Aorta (tissue), 5 donors: ENCODE data around the gene ZNF292. TPM values are rescaled to one million over a fixed set of nuclear protein-coding genes. Genes with fewer than 3 reads are reported as not detected.
"Not testable (repeated sequence)": the region's sequence is repeated elsewhere in the genome, so short reads cannot be mapped to it uniquely, and the experiment has no call there.

Experiments
- ATAC-seq: fragments of 200-7000 bp; cut with Tn5 transposase; one replicate; pipeline ENCODE4 v1.9.1; 2022; ENCODE audit warnings: moderate library complexity; ENCODE audit not compliant: low FRiP score
- DNase-seq, 2 donors: peaks; one replicate each; pipeline ENCODE4 v3.0.0-alpha.2; 2020
- H3K27ac ChIP-seq, 2 donors: one replicate each; pipeline ENCODE4 v1.5.1; 2013; ENCODE audit warnings: low read length in 2 of 2, mild to moderate bottlenecking in 2 of 2, moderate library complexity in 2 of 2, control low read depth in 1 of 2, inconsistent platforms in 1 of 2, low read depth in 1 of 2
- H3K27me3 ChIP-seq, 2 donors: one replicate each; pipeline ENCODE4 v1.6.1; 2013; ENCODE audit warnings: control low read depth in 1 of 2, low read length in 1 of 2, mild to moderate bottlenecking in 1 of 2, moderate library complexity in 1 of 2; ENCODE audit not compliant: insufficient read depth in 2 of 2, control insufficient read depth in 1 of 2
- H3K36me3 ChIP-seq, 2 donors: one replicate each; pipeline ENCODE4 v1.6.1; 2013; ENCODE audit warnings: control low read depth in 1 of 2, low read length in 1 of 2, mild to moderate bottlenecking in 1 of 2; ENCODE audit not compliant: insufficient read depth in 2 of 2, control insufficient read depth in 1 of 2
- H3K4me1 ChIP-seq, 2 donors: one replicate each; pipeline ENCODE4 v1.6.1; 2013; ENCODE audit warnings: low read length in 2 of 2, control low read depth in 1 of 2, mild to moderate bottlenecking in 1 of 2, moderate library complexity in 1 of 2; ENCODE audit not compliant: insufficient read depth in 2 of 2, control insufficient read depth in 1 of 2
- H3K4me3 ChIP-seq, 2 donors: one replicate each; pipeline ENCODE4 v1.5.1; 2013; ENCODE audit warnings: low read length in 2 of 2, control low read depth in 1 of 2, mild to moderate bottlenecking in 1 of 2
- H3K9me3 ChIP-seq: one replicate; pipeline ENCODE4 v1.6.1; 2013; ENCODE audit warnings: mild to moderate bottlenecking, low read length; ENCODE audit not compliant: control insufficient read depth
- WGBS, 2 donors: extraction: QIAGEN DNeasy Blood & Tissue Kit; methylation state at CpG; one replicate each; pipeline ENCODE4 v1.1.7; 2013; 5-methylcytosine and 5-hydroxymethylcytosine counted together
- intact Hi-C, 2 donors: fragments of 100-400 bp; cut with DNase I; formaldehyde crosslinking; loops; one replicate each; pipeline versions ENCODE4 v1.14.2 to v1.15.0; 2022
- polyA plus RNA-seq, 2 donors: library from polyadenylated mRNA; stranded (reverse); fragments of 200-250 nt; gene quantifications; one replicate each; pipeline ENCODE4 v1.2.3, GENCODE V29; 2013
- total RNA-seq, 2 donors: library from RNA; stranded (reverse); fragmentation: NEBNext Ultra II Directional; extraction: Animal tissue kit (Norgen Biotek cat#: 25700); gene quantifications; one replicate each; pipeline ENCODE4 v1.2.1, GENCODE V29; 2021
- donor health status: healthy with polysubstance abuse.
- donor health status: Bipolar disorder and iron deficiency.
- donor health status: DM: no; HTN: no; CAD: no.
- donor health status: DM: no; HTN: no; CAD: no.
- donor health status: DM: yes; HTN: yes; CAD: no.

The ZNF292 gene
- total and polyA plus RNA-seq, 4 donors, result 3.4 to 71.6 (median 32.8) TPM

GRCh38 chr6:87297119-87297518 is 141.8 kb downstream of the ZNF292 start:
- Histone ChIP-seq H3K9me3 (peaks cover 5% of the 10 kb centered on the region), H3K4me1 (no peaks in the 10 kb centered on the region), H3K4me3 (no peak overlapping the region), H3K27ac (no peak overlapping the region), H3K36me3 (no peaks in the 10 kb centered on the region), H3K27me3 (no peaks in the 10 kb centered on the region)
- 46 to 59% methylated on average over 1 of the region's 1 CpG for WGBS, 2 donors
- intact Hi-C loops, result no loop called here
- no peak for DNase-seq
- no peak for ATAC-seq

- not testable (repeated sequence) for H3K4me1 ChIP-seq, H3K27ac ChIP-seq, DNase-seq, H3K36me3 ChIP-seq, H3K9me3 ChIP-seq, ATAC-seq, H3K4me3 ChIP-seq, H3K27me3 ChIP-seq
- WGBS, 2 donors, result 85 to 90% methylated on average over 9 of the region's 9 CpGs
- intact Hi-C loops, result loop anchor here in 1 of 2 donors (10.0 kb wide), 1 partner anchor 1526 kb away; no protein-coding TSS in a partner anchor
Measured at GRCh38 chr6:87301277-87301676, 145.9 kb downstream of the ZNF292 start.

GRCh38 chr6:87308970-87309369 is 153.6 kb downstream of the ZNF292 start:
- 69 to 71% methylated on average over 4 of the region's 4 CpGs for WGBS, 2 donors

DNA sequence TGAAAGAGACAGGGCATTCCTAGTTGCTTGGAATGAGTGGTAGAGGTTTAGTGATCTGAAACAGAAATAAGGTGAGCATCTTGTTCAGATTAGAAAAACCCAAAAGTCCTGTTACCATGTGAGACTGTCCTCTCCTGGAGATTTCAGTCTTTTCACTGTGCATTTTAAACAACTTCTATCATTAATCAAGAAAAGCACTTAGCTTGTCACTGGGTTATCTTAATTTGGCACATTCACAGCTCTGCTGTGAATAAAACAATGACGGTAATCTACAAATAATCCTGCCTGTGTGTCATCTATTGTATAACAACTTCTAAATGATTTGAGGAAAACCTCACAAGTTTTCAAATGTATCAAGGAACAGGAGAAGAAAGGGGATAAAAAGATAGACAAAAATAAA is 157.5 kb downstream of the ZNF292 start:
- ATAC-seq (no peak), DNase-seq (no peak)
- H3K36me3 ChIP-seq, result no peaks in the 10 kb centered on the region

More at GRCh38 chr6:87308970-87309369, 153.6 kb downstream of the ZNF292 start:
- DNase-seq (no peak), ATAC-seq (no peak)
- Histone ChIP-seq H3K4me1 (no peaks in the 10 kb centered on the region), H3K27me3 (no peaks in the 10 kb centered on the region), H3K9me3 (peaks cover 3% of the 10 kb centered on the region), H3K36me3 (no peaks in the 10 kb centered on the region), H3K27ac (no peak overlapping the region), H3K4me3 (no peak overlapping the region)
- intact Hi-C loops, result loop anchor here in 1 of 2 donors (10.0 kb wide), 1 partner anchor 1534 kb away; no protein-coding TSS in a partner anchor

More for the DNA sequence above, 157.5 kb downstream of the ZNF292 start:
- no peak overlapping the region for H3K27ac ChIP-seq
- H3K4me1 ChIP-seq, result no peaks in the 10 kb centered on the region
- 27 to 33% methylated on average over 1 of the region's 1 CpG for WGBS, 2 donors
- H3K9me3 ChIP-seq, result peaks cover 3% of the 10 kb centered on the region
- intact Hi-C loops, result no loop called here
- H3K4me3 ChIP-seq, result no peak overlapping the region
- no peaks in the 10 kb centered on the region for H3K27me3 ChIP-seq

Other genes starting within 250 kb of the ZNF292 start
- gene HTR1E, start 218.0 kb upstream of the ZNF292 start, total RNA-seq, result not detected
- gene HTR1E, start 218.0 kb upstream of the ZNF292 start, polyA plus RNA-seq, result not detected
- gene CGA, start 60.5 kb upstream of the ZNF292 start, total RNA-seq, result not detected
- not detected for gene CGA, start 60.5 kb upstream of the ZNF292 start, polyA plus RNA-seq
- gene SMIM8, start 167.0 kb downstream of the ZNF292 start, total RNA-seq, result 10 to 100 TPM; 11.2 to 13.8 TPM
- gene SMIM8, start 167.0 kb downstream of the ZNF292 start, polyA plus RNA-seq, result 1 to 10 TPM; 4.1 to 7.6 TPM
- gene GJB7, start 173.7 kb downstream of the ZNF292 start, total RNA-seq, result not detected
- not detected for gene GJB7, start 173.7 kb downstream of the ZNF292 start, polyA plus RNA-seq
- 1 to 10 TPM; 4.2 to 5.6 TPM for gene C6orf163, start 189.2 kb downstream of the ZNF292 start, total RNA-seq
- under 1 TPM in 1 of 2 donors, not detected in 1; 0.26 TPM for gene C6orf163, start 189.2 kb downstream of the ZNF292 start, polyA plus RNA-seq